NB4 (cell line): ENCODE data around the gene TSPAN16.
A peak's percentile ranks its signal among the peaks of the same experiment; 100 is the strongest.

Experiments used
- DNase-seq: peaks from one replicate; pipeline ENCODE4 v3.0.0; 2010; ENCODE audit warnings: low read depth
- H3K4me3 ChIP-seq: one replicate; pipeline ENCODE4 v1.5.1; 2011; ENCODE audit warnings: mild to moderate bottlenecking, low read depth, low read length, moderate library complexity
- MYC ChIP-seq: IDR thresholded peaks from 2 replicates; pipeline ENCODE4 v1.6.1; 2011; ENCODE audit warnings: low read depth, low read length
- POLR2A ChIP-seq: IDR thresholded peaks from 2 replicates; pipeline ENCODE4 v1.6.1; 2011; ENCODE audit warnings: mild to moderate bottlenecking; ENCODE audit not compliant: insufficient read length; ENCODE audit errors: extremely low read depth
- TF ChIP-seq, protein P1 (sequence below): IDR thresholded peaks from one replicate; pipeline ENCODE4 v1.5.1; 2012; ENCODE audit warnings: low read depth, low read length
- TF ChIP-seq, protein P2 (sequence below): IDR thresholded peaks from 2 replicates; pipeline ENCODE4 v1.6.1; 2011; ENCODE audit warnings: low read depth, low read length

The TSPAN16 gene

DNA sequence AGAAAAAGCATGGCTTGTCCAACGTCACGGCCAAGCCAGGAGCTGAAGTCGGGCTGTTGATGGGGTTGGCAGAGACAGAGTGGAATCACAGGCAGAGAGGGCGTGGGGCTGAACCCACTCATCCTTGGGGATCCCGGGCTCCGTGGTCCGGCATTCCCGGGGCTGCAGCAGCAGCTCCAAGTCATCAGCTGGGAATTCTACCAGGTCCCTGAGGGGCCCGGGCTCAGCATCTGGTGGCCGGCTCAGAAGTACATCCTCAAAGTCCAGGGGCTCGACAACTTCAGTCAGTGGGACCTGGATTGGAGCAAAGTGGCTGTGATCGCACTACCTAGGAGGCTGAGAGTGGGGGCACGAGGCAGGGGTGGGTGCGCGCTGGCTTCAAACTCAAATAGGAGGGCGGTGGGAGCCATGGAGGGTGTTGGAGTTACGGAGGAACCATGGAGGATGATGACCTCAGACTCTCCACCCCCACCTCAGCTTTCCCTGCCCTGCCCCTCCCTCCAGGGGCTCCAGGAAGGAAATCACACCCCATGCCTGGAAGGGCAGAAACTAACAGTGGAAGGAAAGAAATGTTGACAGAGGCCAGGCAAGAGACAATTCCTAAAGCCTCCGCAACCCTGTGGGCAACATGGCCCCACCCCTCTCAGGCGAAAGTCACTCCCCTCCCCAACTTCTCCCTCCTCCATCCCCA, 43.1 kb upstream of the TSPAN16 start:
- TF ChIP-seq MYC = no peak
- TF ChIP-seq, protein P1, sequence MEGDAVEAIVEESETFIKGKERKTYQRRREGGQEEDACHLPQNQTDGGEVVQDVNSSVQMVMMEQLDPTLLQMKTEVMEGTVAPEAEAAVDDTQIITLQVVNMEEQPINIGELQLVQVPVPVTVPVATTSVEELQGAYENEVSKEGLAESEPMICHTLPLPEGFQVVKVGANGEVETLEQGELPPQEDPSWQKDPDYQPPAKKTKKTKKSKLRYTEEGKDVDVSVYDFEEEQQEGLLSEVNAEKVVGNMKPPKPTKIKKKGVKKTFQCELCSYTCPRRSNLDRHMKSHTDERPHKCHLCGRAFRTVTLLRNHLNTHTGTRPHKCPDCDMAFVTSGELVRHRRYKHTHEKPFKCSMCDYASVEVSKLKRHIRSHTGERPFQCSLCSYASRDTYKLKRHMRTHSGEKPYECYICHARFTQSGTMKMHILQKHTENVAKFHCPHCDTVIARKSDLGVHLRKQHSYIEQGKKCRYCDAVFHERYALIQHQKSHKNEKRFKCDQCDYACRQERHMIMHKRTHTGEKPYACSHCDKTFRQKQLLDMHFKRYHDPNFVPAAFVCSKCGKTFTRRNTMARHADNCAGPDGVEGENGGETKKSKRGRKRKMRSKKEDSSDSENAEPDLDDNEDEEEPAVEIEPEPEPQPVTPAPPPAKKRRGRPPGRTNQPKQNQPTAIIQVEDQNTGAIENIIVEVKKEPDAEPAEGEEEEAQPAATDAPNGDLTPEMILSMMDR = no peak
- no peak for TF ChIP-seq POLR2A
- TF ChIP-seq, protein P2, sequence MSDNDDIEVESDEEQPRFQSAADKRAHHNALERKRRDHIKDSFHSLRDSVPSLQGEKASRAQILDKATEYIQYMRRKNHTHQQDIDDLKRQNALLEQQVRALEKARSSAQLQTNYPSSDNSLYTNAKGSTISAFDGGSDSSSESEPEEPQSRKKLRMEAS = no peak
- no peak for DNase-seq
- no peak overlapping the region for H3K4me3 ChIP-seq

DNA sequence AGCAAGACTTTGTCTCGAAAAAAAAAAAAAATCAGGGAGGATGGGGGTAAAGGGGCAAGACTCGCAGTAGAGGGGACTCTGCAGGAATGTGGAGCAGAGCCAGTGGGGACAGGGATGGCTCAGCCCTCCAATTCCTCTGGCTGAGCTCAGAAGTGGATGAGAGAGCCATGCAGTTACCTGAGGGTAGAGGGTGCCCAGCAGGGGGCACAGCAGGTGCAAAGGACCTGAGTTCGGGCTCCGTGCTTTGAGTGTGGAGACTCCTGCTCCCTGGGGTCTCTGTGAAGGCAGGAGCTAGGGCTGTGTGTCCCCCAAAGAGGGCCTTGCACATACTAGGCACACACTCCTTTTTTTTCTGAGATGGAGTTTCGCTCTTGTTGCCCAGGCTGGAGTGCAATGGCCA, 41.3 kb upstream of the TSPAN16 start:
- DNase-seq = no peak
- H3K4me3 ChIP-seq = no peak overlapping the region
- TF ChIP-seq, protein P2 = no peak
- TF ChIP-seq POLR2A = no peak
- TF ChIP-seq, protein P1 = peak; percentile 27

DNA sequence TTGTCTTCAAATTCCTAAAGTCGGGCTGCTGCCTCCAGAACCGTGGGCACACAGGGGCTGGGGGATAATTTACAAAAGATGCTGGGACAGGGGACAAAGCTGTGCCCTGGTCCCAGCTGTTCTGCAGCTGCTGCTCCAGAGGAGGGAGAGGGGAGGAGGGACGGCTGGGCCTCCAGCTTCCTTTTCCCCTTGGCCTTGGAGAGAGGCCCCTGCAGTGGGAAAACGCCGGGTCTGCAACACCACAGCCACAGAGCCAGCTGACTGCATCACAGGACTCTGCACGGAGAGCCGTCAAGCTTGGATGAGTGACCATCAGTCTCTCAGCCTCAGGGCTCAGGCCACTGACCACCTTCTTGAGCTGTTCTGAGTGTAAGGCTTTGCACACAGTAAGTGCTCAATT, 39.8 kb upstream of the TSPAN16 start:
- TF ChIP-seq MYC (no peak), POLR2A (no peak)
- TF ChIP-seq, protein P1 = no peak
- TF ChIP-seq, protein P2 = no peak
- no peak for DNase-seq
- no peak overlapping the region for H3K4me3 ChIP-seq

DNA sequence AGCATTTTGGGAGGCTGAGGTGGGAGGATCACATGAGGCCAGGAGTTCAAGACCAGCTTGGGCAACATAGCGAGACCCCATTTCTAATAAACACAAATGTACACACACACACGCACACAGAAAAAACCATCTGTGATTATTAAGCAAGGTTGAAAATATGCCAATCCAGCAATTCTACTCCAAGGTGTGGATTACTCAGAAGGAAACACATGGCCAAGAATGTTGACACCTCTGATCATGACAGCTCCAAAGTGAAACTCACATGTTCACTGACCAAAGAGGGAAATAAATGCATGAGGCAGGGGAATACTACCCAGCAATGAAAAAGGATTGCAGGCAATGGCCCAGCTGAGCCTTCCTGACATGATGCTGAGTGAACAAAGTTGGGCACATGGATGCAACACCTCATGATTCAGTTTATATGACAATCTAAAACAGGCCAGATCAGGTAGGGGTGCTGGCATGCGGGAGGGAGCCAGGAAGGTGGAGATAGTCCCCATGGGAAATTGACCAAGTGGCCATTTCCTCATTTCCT, 38.0 kb upstream of the TSPAN16 start:
- TF ChIP-seq, protein P2 = peak; percentile 24; the same call in 1 of the 2 replicates
- no peak for TF ChIP-seq POLR2A
- no peak overlapping the region for H3K4me3 ChIP-seq
- peak; percentile 34 for DNase-seq

DNA sequence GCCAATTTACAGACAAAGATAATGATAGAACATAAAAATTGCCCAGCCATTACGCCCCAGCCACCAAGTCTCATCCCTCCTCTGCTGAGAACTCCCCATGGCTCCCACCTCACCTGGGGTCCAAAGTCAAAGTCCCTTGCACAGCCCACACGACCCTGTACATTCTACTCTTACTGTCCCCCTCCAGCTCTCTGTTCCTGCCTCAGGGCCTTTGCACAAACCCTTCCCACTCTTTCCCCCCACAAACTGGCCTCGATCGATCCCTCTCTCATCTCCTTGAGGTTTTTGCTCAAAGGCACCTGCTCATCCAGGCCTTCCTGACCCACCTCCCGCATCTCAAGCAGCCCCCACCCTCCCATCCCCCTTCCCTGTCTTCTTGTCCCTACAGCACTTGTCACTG, 35.0 kb upstream of the TSPAN16 start:
- TF ChIP-seq MYC (no peak), POLR2A (no peak)
- TF ChIP-seq, protein P2 = no peak
- TF ChIP-seq, protein P1 = no peak
- no peak for DNase-seq
- no peak overlapping the region for H3K4me3 ChIP-seq

DNA sequence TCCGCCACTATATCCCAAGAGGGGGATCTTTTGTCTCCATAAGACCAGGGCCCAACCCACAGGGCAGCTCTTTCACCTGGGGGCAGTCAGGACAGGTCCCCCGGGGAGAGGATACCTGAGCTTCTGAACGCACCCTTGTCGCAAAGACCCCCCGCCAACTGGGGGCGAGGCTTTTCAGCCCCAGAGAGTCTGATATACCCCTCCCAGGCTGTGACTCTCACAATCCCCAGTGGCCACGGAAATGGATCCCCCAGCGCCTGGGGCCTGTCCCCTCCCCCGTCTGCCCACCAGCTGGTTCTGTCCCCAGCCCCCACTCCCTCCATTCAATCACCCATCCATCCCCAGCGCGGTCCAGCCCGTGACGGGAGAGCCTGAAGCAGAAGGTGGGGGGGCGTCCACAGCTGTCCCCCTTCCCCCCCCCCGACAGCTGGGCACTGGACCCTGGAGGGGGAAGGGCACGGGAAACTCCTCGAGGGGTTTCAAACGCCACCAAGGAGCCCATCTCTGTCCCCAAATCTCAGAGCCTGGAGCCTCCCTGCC, 34.5 kb upstream of the TSPAN16 start:
- DNase-seq = no peak
- H3K4me3 ChIP-seq = no peak overlapping the region
- TF ChIP-seq POLR2A (no peak), MYC (no peak)
- TF ChIP-seq, protein P1 = no peak
- TF ChIP-seq, protein P2 = no peak
